NCI-H82 treated with DMSO at 0.1 percent for 48 hours (cell line): ENCODE measurements around the gene ATAD3C.
A peak's percentile ranks its signal among the peaks of the same experiment; 100 is the strongest.
"Not testable (repeated sequence)": the region's sequence is repeated elsewhere in the genome, so short reads cannot be mapped to it uniquely, and the experiment has no call there.

Experiments used
- DNase-seq: peaks from one replicate; lab custom pipeline; 2025; ENCODE audit not compliant: unreplicated experiment; lab: John Stamatoyannopoulos, UW

The ATAD3C gene

DNA sequence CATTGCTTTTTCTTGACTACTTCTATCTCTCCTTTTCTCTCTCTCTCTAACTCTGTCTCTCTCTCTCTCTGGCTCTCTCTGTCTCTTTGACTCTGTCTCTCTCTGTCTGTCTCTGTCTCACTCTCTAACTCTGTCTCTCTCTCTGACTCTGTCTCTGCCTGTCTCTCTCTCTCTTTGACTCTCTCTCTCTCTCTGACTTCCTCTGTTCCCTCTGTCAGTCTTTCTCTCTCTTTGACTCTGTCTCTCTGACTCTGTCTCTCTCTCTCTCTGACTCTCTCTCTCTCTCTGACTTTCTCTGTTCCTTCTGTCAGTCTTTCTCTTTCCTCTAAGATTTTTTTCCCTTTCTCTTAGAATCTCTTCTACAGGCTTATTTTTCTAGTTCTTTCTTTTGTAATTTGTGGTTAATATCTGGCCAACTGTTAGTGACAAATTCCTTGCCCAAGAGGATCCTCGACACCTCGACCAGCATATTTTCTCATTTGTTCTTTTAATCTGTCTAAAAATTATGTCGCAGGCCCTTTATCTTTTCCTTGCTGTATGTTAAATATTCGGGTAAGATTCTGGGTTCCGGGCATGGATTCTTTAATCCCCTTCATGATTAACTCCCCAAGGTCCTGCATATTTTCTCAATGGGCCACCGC is at the start of gene ATAD3C:
Gene ATAD3C, plus strand, starts transcription at position 591 of the 641 bp plus-strand sequence. CDS start 995 bp downstream, outside the sequence.
- no peak for DNase-seq

DNA sequence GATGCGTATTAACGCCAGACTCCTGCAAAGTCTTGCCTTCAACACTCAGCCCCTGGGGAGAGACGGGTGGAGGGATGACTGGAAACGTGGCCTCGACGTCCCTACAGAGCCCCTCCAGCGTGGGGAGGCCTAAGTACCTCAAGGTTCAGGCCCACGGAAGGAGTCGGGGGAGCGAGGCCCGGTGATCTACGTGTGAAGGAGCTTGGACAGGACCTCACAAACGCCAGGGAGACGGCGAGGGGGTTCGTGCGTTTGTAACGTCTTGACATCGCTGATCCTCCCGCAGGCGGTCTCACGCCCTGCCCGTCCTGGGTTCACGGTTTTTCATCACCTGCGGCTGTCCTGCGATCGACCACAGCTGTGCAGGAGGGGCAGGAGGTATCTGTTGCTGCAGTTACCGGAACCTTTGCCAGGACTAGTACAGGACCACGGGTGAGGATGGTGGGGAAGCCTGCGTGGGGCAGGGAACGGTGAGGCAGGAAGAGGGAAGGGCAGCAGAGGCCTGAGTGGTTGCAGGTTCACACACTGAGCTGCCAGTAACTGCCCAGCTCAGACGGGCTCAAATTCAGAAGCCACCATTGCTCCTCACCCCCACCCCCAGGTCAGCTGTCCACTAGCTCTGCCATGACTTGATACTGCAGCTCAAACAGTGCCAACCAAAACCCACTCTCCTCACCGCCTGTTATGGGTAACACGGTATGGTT is 49.5 kb upstream of the ATAD3C start:
- no peak for DNase-seq

GRCh38 chr1:1400576-1401456 is 48.7 kb upstream of the ATAD3C start:
- DNase-seq, result no peak

DNA sequence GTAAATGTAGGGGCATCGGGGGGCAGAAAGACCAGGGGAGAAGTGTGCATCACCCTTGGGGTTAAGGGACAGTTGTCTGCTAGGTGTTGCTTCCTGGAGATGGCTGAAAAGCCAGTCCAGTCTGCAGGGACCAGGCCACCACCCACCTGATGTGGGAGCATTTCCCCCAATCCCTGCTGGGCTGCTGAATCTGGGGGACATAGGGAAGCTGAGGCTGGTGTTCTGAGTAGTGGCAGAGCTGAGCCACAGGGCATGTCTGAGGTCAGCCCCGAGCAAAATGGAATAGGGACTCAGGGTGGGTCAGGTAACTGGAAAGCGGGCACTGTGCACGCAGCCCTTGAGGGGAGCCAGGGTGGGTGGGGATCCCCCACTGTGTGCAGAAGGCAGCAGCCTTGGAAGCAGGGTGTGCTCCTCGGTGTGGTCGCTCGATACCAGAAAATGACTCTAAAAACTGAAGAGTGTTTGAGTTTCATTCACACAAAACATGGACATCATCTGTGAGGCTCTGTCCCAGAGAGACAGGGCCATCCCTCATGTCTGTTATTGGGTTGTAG is 48.0 kb upstream of the ATAD3C start:
- no peak for DNase-seq

DNA sequence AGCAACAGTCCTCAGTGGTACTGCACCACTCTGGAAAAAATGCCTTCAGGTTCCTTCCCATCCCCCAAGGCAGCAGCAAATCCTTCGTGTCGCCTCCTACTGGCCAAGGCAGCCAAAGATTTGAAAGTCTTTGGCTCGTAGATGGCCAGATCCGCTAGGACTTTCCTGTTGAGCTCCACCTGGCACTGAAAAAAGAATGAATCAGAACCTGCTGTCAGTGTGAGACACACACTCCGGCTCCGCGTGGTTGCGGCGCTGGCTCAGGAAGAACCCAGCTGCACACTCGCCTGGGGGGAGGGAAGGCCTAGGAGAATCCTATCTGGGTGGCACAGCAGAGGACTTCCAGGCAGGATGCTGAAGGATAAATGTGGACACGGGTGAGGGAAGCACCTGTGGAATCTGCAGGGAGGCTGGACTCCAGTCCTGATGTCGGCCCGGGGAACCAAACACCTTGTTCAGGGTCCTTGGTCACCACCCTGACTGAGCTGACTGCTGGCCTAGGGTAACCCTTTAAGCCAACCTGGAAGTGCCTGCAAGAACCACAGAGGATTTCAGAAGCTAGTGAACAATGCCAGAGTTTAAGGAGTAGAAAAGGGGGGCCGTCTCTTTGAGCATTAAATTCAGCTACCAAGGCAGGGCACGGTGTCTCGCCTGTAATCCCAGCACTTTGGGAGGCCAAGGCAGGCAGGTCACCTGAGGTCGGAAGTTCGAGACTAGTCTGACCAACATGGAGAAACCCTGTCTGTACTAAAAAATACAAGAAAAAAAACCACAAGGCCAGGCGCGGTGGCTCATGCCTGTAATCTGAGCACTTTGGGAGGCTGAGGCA is 47.2 kb upstream of the ATAD3C start:
- peak; percentile 53 for DNase-seq

DNA sequence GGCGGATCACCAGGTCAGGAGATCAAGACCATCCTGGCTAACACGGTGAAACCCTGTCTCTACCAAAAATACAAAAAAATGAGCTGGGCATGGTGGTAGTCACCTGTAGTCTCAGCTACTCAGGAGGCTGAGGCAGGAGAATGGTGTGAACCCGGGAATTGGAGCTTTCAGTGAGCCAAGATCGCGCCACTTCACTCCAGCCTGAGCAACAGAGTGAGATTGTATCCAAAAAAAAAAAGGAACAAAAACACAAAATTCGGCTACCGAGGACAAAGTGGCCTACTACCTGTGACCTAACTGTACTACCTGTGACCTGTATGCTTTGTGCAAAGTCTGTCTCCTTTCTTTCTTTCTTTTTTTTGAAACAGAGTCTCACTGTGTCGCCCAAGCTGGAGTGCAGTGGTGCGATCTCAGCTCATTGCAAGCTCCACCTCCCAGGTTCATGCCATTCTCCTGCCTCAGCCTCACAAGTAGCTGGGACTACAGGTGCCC is 46.5 kb upstream of the ATAD3C start:
- DNase-seq, result not testable (repeated sequence)

DNA sequence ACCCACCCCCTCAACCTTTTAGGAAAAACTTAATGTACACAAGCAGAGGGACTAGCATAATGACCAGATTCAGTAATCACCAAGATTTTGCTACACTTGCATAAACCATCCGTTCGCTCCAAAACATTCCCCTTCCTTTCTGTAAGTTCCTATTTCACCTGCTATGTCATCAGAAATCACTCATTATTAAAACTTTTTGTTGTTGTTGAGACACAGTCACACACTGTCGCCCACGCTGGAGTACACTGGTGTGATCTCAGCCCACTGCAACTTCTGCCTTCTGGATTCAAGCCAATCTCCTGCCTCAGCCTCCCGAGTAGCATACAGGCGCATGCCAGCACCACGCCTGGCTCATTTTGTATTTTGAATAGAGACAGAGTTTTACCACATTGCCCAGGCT is 45.8 kb upstream of the ATAD3C start:
- no peak for DNase-seq

DNA sequence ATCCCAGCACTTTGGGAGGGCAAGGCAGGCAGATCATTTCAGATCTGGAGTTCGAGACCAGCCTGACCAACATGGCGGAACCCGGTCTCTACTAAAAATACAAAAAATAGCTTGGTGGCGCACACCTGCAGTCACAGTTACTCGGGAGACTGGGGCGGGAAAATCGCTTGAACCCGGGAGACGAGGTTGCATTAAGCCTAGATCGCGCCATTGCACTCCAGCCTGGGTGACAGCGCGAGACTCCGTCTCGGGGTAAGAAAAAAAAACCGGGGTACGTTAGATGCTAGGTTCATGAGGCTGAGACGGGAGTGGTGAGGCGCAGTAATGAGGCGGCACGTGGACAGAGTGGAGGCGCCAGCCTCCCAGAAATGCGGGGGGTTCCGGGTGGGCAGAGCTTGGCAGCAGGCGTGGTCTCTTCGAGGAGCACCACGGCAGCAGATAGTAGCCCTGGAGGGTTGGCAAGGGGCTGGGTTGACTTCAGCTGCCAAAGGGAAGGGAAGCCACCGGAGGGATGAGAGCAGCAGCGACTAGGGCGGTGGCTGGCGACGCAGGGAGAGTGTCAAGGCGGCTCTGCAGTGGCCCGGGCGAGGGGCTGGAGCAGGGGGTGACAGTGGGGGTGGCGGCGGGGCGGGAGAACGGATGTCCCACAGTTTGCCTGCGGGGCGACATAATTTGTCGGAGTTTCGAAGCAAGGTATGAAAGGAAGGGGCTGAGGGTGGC is 43.2 kb upstream of the ATAD3C start:
- no peak for DNase-seq

DNA sequence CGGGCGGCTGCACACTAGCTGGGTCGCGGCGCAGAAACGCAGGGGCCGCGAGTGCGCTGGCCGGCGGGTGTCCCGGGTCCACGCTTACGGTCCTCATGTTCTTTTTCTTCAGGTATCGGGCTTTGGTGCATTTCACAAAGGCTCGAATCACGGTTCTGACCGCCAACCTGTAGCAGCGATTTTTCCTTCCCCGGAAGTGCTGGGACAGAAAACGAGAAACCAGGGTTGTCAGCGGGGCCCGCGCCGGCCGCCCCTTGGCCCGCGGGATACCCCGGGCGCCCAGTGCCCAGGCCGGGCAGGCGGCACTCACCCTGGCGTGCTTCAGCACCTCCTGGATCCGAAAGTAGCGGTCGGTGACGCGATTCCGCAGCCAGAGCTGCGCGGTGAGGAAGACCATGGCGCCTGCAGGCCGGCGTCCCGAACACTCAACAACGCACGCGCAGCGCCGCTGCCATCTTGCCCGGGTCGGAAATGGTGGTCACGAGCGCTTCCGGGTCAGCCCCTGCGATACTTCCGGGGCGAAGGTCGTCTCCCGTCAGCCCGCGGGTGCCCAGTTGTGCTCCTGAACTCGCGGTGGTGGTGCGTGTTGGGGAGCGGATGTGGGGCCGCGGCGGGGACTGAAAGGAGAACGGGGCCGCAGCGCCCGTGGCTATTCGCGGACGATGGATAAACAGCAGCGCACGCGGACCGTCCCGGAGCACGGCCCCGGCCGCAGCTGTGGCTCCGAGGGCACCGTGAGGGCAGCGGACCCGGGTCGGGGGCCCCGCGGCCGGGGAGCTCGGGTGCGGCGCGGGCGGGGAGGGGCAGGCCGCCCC is 42.5 kb upstream of the ATAD3C start, which contains the start of gene MRPL20:
Gene MRPL20, minus strand, starts transcription at position 473 of the 815 bp plus-strand sequence. Its CDS starts 76 bp downstream, at position 397.
- DNase-seq, result peak; percentile 85

DNA sequence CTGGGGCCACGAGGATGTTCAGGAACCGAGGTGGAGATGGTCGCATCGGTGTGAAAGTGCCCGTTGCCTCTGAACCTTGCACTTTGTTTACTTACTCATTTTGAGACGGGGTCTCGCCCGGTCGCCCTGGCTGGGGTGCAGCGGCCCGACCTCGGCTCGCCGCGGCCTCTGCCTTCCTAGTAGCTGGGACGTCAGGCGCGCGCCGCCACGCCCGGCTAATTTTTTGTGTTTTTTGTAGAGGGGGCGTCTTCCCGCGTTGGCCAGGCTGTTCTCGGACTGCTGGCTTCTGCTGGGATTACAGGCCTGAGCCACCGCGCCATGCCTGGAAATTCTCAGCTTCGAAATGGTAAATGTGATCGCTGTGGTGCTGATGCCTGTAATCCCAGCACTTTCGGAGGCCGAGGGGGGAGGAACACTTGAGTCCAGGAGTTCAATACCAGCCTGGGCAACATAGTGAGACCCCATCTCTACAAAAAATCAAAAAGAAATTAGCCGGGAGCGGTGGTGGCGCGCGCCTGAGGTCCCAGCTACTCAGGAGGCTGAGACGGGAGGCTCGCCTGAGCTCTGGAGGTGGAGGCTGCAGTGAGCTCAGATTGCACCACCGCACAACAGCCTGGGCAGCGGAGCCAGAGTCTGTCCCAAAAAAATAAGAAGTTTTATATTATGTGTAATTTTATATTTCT is 41.7 kb upstream of the ATAD3C start:
- DNase-seq, result no peak

GRCh38 chr1:1410238-1410637 is 39.3 kb upstream of the ATAD3C start:
- DNase-seq, result not testable (repeated sequence)

DNA sequence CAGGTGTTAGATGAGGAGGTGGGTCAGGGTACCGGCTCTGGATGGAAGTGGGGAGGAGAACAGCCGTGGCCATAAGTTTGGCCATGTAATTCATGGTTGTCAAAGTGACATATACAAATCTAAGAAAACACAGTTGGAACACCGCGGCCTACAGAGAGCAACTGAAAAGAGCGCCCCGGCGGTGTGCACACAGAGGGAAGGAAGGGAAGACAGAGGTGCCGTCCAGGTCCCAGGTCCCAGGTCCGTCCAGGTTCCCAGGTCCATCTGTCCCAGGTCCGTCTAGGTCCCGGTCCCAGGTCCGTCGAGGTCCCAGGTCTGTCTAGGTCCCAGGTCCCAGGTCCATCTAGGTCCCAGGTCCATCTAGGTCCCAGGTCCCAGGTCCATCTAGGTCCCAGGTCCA is 37.9 kb upstream of the ATAD3C start:
- no peak for DNase-seq

GRCh38 chr1:1412311-1412902 is 37.1 kb upstream of the ATAD3C start:
- not testable (repeated sequence) for DNase-seq

DNA sequence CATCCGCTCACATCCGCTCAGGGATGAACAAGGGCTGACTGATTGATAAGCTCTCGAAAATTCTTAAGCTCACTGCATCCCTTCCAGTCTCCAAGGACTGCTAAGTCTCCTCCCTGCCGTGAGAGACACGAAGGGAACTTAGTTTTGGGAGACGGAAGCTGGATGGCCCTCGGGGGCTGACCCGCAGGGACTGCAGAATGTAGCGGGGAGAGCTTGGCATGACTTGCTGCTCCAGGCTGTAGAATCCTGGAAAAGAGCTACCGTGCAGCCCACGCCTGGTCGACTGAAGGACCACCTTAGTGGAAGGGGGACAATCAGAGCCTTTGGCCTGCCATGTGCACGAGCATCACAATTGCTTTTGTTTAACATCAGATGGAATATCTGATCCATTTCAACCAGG is 33.7 kb upstream of the ATAD3C start:
- DNase-seq, result no peak

DNA sequence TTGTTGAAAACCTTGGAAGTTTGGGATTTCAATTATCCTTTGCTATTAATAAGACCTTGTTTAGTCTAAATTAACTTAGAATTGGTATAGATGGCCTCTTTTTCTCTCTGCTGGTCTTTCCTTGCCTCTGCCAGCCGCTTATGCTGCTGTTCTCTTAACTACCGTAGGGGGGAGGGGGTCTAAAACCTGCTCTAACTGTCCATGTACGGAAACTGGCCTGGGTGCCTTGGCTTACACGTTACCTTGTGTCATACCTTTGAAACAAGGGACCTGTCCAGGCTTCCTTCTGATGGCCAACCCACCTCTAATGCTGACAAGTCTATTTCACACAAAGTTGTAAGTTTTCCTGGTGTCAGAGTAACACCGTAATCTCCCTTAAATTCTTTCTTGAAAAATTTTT is 32.1 kb upstream of the ATAD3C start:
- DNase-seq, result not testable (repeated sequence)

- not testable (repeated sequence) for DNase-seq
Observed at GRCh38 chr1:1417825-1418463, 31.5 kb upstream of the ATAD3C start.
